Parathyroid adenoma (tissue), 2 donors: ENCODE measurements around the gene RNF175.

ENCODE experiments used
- H2AFZ ChIP-seq: fragments of 300-600 bp; sonication (generic); one replicate; pipeline ENCODE4 v1.7.0; 2017; ENCODE audit warnings: antibody characterized with exemption, mild to moderate bottlenecking
- H3K27ac ChIP-seq: fragments of 300-600 bp; sonication (generic); one replicate; pipeline ENCODE4 v1.7.0; 2017
- H3K27me3 ChIP-seq: fragments of 300-600 bp; sonication (generic); one replicate; pipeline ENCODE4 v1.7.0; 2017; ENCODE audit warnings: low read length; ENCODE audit not compliant: control insufficient read depth, insufficient read depth
- H3K36me3 ChIP-seq: fragments of 300-600 bp; sonication (generic); one replicate; pipeline ENCODE4 v1.7.0; 2017; ENCODE audit warnings: low read length; ENCODE audit not compliant: control insufficient read depth, insufficient read depth
- H3K4me1 ChIP-seq: fragments of 300-600 bp; sonication (generic); one replicate; pipeline ENCODE4 v1.7.0; 2017; ENCODE audit warnings: control low read depth
- H3K4me2 ChIP-seq: fragments of 300-600 bp; sonication (generic); one replicate; pipeline ENCODE4 v1.7.0; 2017; ENCODE audit warnings: low read length
- H3K4me3 ChIP-seq: fragments of 300-600 bp; sonication (generic); one replicate; pipeline ENCODE4 v1.7.0; 2017; ENCODE audit warnings: low read depth, low read length
- H3K79me2 ChIP-seq: fragments of 300-600 bp; sonication (generic); one replicate; pipeline ENCODE4 v1.7.0; 2017; ENCODE audit warnings: control low read depth
- H3K9ac ChIP-seq: fragments of 300-600 bp; sonication (generic); one replicate; pipeline ENCODE4 v1.7.0; 2017; ENCODE audit warnings: mild to moderate bottlenecking
- H3K9me3 ChIP-seq: fragments of 300-600 bp; sonication (generic); one replicate; pipeline ENCODE4 v1.7.0; 2017; ENCODE audit warnings: low read length; ENCODE audit not compliant: control insufficient read depth
- TF ChIP-seq, protein P1 (sequence below): fragments of 300-600 bp; sonication (generic); IDR thresholded peaks from one replicate; pipeline ENCODE4 v1.7.0; 2017; ENCODE audit warnings: antibody characterized with exemption, mild to moderate bottlenecking
- donor health status: primary hyperparathyroidism.

Gene RNF175

GRCh38 chr4:153733751-153734448 lies 25.9 kb downstream of the RNF175 start:
- TF ChIP-seq, protein P1, sequence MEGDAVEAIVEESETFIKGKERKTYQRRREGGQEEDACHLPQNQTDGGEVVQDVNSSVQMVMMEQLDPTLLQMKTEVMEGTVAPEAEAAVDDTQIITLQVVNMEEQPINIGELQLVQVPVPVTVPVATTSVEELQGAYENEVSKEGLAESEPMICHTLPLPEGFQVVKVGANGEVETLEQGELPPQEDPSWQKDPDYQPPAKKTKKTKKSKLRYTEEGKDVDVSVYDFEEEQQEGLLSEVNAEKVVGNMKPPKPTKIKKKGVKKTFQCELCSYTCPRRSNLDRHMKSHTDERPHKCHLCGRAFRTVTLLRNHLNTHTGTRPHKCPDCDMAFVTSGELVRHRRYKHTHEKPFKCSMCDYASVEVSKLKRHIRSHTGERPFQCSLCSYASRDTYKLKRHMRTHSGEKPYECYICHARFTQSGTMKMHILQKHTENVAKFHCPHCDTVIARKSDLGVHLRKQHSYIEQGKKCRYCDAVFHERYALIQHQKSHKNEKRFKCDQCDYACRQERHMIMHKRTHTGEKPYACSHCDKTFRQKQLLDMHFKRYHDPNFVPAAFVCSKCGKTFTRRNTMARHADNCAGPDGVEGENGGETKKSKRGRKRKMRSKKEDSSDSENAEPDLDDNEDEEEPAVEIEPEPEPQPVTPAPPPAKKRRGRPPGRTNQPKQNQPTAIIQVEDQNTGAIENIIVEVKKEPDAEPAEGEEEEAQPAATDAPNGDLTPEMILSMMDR = no peak
- Histone ChIP-seq H3K36me3 (no peaks in the 10 kb centered on the region), H3K79me2 (no peaks in the 10 kb centered on the region), H3K4me1 (no peaks in the 10 kb centered on the region), H2AFZ (no peak overlapping the region), H3K4me2 (no peak overlapping the region), H3K9me3 (peaks cover 3% of the 10 kb centered on the region), H3K27me3 (no peaks in the 10 kb centered on the region), H3K4me3 (no peak overlapping the region), H3K27ac (no peak overlapping the region), H3K9ac (no peak overlapping the region)

- no peaks in the 10 kb centered on the region for H3K4me1 ChIP-seq
- no peaks in the 10 kb centered on the region for H3K27me3 ChIP-seq
- H3K9ac ChIP-seq = no peak overlapping the region
- no peaks in the 10 kb centered on the region for H3K9me3 ChIP-seq
- TF ChIP-seq, protein P1 = no peak
- H3K79me2 ChIP-seq = no peaks in the 10 kb centered on the region
- no peak overlapping the region for H3K27ac ChIP-seq
- H3K36me3 ChIP-seq = no peaks in the 10 kb centered on the region
- H3K4me3 ChIP-seq = no peak overlapping the region
- no peak overlapping the region for H2AFZ ChIP-seq
- no peak overlapping the region for H3K4me2 ChIP-seq
Measured at GRCh38 chr4:153731239-153731638, 28.6 kb downstream of the RNF175 start.

- TF ChIP-seq, protein P1 = no peak
- Histone ChIP-seq H3K4me2 (no peak overlapping the region), H3K36me3 (no peaks in the 10 kb centered on the region), H3K4me1 (no peaks in the 10 kb centered on the region), H3K4me3 (no peak overlapping the region), H3K79me2 (no peaks in the 10 kb centered on the region), H2AFZ (no peak overlapping the region), H3K9ac (no peak overlapping the region), H3K27ac (no peak overlapping the region), H3K27me3 (no peaks in the 10 kb centered on the region), H3K9me3 (no peaks in the 10 kb centered on the region)
Measured at GRCh38 chr4:153729895-153730294, 29.9 kb downstream of the RNF175 start.

DNA sequence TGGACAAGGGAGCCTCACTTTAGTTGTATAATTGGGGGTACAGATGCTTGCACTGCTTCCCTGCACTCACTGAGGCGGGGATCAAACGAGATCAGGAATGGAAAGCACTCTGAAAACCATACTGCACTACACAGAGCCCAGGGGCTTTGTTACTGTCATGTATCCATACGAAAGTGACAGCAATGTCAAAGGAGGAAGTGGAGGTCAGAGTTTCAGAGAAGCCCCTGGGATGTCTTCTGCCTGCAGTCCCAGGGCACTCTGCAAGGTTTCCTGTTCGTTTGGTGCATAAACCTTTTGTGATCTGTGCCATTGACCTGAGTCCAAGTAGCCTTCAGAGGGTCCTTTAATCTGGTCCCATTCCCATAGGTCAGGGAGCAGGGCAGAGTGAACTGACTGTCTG lies 31.2 kb downstream of the RNF175 start:
- H3K27me3 ChIP-seq = no peaks in the 10 kb centered on the region
- TF ChIP-seq, protein P1 = no peak

DNA sequence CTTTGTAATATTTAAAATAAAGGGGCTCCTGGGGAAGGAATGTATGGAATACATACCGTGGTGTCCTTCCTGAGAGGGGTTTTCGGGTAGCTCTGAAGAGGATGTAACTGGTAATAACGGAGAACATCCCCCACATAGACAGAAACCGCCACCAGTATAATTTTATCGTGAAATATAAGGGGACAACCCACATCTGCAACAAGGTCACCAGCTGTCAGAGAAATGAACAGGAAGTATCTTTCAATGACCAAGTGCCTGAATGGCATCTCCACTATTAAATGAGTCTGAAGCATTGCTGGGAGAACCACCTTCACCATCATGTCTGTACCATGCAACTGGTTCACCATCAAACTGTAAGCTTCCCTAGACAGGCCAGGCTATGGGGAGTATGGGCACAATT lies 31.7 kb downstream of the RNF175 start:
- Histone ChIP-seq H3K4me3 (no peak overlapping the region), H3K4me1 (no peaks in the 10 kb centered on the region), H3K36me3 (no peaks in the 10 kb centered on the region), H3K4me2 (no peak overlapping the region), H3K9ac (no peak overlapping the region), H3K27ac (no peak overlapping the region), H3K27me3 (no peaks in the 10 kb centered on the region), H2AFZ (no peak overlapping the region), H3K9me3 (no peaks in the 10 kb centered on the region), H3K79me2 (no peaks in the 10 kb centered on the region)
- TF ChIP-seq, protein P1 = no peak

More for the DNA sequence above, 31.2 kb downstream of the RNF175 start:
- no peak overlapping the region for H2AFZ ChIP-seq
- H3K79me2 ChIP-seq = no peaks in the 10 kb centered on the region
- no peaks in the 10 kb centered on the region for H3K9me3 ChIP-seq
- H3K4me1 ChIP-seq = no peaks in the 10 kb centered on the region
- H3K36me3 ChIP-seq = no peaks in the 10 kb centered on the region
- H3K4me3 ChIP-seq = no peak overlapping the region
- H3K27ac ChIP-seq = no peak overlapping the region
- H3K9ac ChIP-seq = no peak overlapping the region
- H3K4me2 ChIP-seq = no peak overlapping the region
